Right lobe of liver (tissue), 4 donors: Measurements from ENCODE around the gene KBTBD12.

ENCODE experiments used
- POLR2A ChIP-seq: fragments of 450-650 bp; IDR thresholded peaks from one replicate; pipeline ENCODE4 v1.6.1; 2017; ENCODE audit warnings: antibody characterized with exemption, mild to moderate bottlenecking
- TF ChIP-seq, protein P1 (sequence below), 4 donors: fragments of 200-600 bp in 3 of 4; fragments of 450-650 bp in 1 of 4; IDR thresholded peaks; one replicate each; pipeline versions ENCODE4 v1.5.1 to v1.8.0; 2016 to 2022; ENCODE audit warnings: antibody characterized with exemption in 4 of 4, mild to moderate bottlenecking in 2 of 4
- donor health status: DM: no; HTN: no; CAD: no.
- donor health status: DM: no; HTN: no; CAD: no.
- donor health status: DM: no; HTN: yes; CAD: no.

DNA sequence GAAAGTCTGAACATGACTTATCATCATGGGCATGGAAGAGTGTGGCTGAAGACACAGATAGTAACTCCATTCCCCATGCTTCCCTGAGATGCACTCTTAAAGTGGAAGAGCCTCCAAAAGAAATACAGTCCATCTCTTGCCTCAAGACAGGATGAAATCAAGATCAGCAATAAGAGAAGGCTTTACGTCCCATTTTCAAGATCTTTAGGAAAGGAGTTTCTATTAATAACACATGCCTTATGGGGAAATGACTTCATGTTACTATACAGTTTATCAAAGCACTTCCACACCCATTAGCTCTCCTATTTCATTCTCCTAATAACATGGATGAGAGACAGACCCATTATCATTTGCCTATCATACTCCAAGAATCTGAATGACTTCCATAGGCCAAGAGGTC, 6.1 kb upstream of the KBTBD12 start:
- TF ChIP-seq, protein P1, sequence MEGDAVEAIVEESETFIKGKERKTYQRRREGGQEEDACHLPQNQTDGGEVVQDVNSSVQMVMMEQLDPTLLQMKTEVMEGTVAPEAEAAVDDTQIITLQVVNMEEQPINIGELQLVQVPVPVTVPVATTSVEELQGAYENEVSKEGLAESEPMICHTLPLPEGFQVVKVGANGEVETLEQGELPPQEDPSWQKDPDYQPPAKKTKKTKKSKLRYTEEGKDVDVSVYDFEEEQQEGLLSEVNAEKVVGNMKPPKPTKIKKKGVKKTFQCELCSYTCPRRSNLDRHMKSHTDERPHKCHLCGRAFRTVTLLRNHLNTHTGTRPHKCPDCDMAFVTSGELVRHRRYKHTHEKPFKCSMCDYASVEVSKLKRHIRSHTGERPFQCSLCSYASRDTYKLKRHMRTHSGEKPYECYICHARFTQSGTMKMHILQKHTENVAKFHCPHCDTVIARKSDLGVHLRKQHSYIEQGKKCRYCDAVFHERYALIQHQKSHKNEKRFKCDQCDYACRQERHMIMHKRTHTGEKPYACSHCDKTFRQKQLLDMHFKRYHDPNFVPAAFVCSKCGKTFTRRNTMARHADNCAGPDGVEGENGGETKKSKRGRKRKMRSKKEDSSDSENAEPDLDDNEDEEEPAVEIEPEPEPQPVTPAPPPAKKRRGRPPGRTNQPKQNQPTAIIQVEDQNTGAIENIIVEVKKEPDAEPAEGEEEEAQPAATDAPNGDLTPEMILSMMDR (IDR thresholded peaks at IDR 0.05) = no peak
- no peak for TF ChIP-seq POLR2A
